Fibroblast of villous mesenchyme (primary cell): ENCODE results near the gene TLL2. TPM values are rescaled to one million over a fixed set of nuclear protein-coding genes. Genes with fewer than 3 reads are reported as not detected.

Experiments used
- DNase-seq: peaks from one replicate; pipeline ENCODE4 v3.0.0-alpha.2; 2010; ENCODE audit warnings: low read depth
- H3K4me3 ChIP-seq: 2 replicates; pipeline ENCODE4 v1.5.1; 2011; ENCODE audit warnings: low read depth, mild to moderate bottlenecking, low read length
- total RNA-seq: library from RNA; depleted of rRNA; stranded (reverse); fragments of >200 nt; gene quantifications from 2 replicates; pipeline ENCODE4 v1.2.3, GENCODE V29; 2012
- TF ChIP-seq, protein P1 (sequence below): IDR thresholded peaks from 2 replicates; pipeline ENCODE4 v1.5.1; 2012; ENCODE audit warnings: low read depth, mild to moderate bottlenecking, low read length; ENCODE audit not compliant: insufficient read depth

TLL2 gene
- total RNA-seq, 1 donor: under 0.01 TPM

DNA sequence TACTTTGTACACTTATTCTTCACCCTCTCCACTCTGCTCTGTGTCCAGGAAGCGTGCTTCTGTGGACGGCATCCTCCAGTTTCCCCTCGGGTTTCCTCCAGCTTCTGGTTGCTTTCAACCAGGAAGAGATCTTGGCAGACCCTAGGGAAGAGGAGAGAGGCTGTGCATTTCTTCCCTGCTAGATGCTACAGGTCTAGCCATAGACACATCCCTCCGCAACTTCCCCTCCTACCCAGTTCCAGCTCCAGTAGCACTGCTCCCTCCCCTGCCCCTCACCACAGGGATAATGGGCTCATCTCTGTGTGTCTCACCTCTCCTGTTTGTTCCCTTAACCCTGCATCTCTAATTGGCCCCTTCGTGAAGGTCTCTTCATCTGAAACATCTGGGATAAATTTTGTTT lies 16.3 kb downstream of the TLL2 start:
- H3K4me3 ChIP-seq: no peak overlapping the region
- TF ChIP-seq, protein P1, sequence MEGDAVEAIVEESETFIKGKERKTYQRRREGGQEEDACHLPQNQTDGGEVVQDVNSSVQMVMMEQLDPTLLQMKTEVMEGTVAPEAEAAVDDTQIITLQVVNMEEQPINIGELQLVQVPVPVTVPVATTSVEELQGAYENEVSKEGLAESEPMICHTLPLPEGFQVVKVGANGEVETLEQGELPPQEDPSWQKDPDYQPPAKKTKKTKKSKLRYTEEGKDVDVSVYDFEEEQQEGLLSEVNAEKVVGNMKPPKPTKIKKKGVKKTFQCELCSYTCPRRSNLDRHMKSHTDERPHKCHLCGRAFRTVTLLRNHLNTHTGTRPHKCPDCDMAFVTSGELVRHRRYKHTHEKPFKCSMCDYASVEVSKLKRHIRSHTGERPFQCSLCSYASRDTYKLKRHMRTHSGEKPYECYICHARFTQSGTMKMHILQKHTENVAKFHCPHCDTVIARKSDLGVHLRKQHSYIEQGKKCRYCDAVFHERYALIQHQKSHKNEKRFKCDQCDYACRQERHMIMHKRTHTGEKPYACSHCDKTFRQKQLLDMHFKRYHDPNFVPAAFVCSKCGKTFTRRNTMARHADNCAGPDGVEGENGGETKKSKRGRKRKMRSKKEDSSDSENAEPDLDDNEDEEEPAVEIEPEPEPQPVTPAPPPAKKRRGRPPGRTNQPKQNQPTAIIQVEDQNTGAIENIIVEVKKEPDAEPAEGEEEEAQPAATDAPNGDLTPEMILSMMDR: no peak
- no peak for DNase-seq

DNA sequence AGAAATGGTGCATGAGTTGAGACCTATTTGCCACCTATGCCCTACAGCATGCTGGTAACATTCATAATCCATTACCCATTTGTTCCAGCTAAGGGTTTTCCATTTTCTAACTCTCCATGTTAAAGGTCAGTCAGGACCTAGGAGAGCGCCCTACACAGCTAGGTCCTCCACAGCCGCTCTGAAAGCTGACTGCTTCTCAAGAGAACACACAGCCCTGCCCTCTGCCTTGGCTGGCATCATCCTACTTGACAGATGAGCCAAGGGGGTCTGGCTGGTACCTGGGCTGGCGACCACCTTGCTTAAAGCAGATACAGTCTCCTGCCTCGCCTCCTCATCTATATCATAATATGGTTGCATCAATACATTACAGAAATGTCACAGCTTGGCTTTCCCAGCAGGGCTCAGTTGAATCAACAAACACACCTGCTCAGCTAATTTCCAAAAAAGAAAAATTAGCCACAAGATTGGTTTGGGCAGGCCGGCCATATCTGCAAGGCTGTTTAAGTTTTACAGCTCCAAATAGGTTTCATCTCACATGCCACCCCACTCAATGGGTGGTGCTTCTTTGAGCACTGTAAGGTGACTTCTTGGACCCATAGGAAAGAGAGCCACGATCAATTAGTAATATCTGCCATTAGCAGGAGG lies 17.3 kb downstream of the TLL2 start:
- peak; percentile 39 for DNase-seq
- TF ChIP-seq, protein P1: no peak
- H3K4me3 ChIP-seq: no peak overlapping the region

DNA sequence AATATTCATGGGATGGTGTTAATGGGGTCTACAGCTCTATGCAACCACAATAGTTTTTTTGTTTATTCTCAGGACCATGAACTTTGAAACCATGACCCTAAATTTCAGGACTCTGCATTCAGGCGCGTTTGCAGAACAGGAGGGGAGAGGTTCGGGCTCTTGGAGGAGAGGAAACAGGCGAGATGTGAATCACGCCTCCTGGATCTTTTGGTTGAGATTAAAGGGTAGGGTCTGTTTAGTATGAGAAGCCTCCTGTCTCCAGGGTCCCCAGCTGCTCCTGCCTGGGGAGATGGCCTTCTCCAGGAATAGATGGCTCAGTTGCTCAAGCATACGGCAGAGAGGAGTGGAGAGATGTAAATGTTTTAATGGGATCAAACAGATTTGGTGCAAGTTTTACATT lies 18.2 kb downstream of the TLL2 start:
- no peak for DNase-seq
- TF ChIP-seq, protein P1: no peak
- no peak overlapping the region for H3K4me3 ChIP-seq

DNA sequence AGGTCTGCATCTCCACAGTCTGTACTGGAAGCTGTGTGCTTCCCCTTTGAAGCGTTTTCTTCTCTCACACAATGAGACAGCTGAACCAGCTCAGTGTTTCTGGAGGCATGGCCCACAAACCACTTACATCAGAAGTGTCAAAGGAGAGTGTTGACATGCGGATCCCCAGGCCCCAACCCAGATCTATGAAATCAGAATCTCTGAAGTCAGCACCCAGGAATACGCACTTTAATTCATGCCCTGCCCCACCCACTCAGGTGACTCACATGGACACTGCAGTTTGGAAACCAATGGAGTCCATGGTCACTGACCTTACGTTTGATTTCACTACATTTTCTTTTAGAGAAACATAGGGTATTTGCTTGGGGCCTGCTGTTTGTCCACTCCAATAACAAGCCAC lies 19.0 kb downstream of the TLL2 start:
- H3K4me3 ChIP-seq: no peak overlapping the region
- TF ChIP-seq, protein P1: no peak
- DNase-seq: no peak

DNA sequence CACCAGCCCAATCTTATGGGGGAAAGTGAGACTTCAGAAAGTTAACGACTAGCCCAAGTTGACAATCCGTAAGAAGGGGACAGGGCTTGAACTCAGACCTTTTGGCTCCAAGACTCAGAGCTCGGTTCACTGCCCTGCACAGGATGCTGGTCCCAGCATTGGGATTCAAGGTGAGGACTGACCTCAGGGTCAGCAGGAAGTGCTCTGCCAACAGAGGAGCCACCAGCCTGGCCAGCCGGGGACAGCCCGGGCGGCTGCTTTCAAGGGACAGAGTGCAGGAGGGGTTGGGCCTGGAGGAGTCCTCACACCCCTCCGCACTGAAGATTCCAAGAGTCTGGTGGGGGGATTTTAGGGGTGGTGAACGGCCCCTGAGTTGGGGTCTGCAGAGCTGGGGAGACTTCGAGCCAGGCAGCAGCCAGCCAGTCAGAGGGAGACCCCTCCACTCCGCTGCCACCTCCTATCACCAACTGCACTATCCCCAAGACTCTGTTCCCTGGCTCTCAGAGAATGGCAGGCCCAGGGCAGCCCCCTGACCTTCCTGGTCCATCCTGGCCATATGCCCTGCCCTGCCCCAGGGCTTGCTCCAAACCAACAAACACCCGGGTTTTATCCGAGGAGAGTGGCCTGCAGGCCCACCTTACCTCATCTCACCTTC lies 19.7 kb downstream of the TLL2 start:
- DNase-seq: no peak
- TF ChIP-seq, protein P1: no peak
- H3K4me3 ChIP-seq: no peak overlapping the region

- TF ChIP-seq, protein P1: no peak
These were observed 20.5 kb downstream of the TLL2 start for GRCh38 chr10:96493254-96493653.

More at GRCh38 chr10:96493254-96493653, 20.5 kb downstream of the TLL2 start:
- H3K4me3 ChIP-seq: no peak overlapping the region
- DNase-seq: no peak
